Breast epithelium (tissue), 3 donors: ENCODE data around the gene ATP1B1.

Experiments
- POLR2A ChIP-seq: fragments of 450-650 bp; IDR thresholded peaks from one replicate; pipeline ENCODE4 v1.6.1; 2016; ENCODE audit warnings: antibody characterized with exemption, mild to moderate bottlenecking, moderate library complexity
- POLR2AphosphoS5 ChIP-seq, 3 donors: sonication (generic); formaldehyde crosslinking; IDR thresholded peaks; one replicate each; pipeline ENCODE4 v1.6.1; 2017; ENCODE audit warnings: antibody characterized with exemption in 3 of 3

GRCh38 chr1:169105087-169105433, 1.4 kb upstream of the ATP1B1 start:
- TF ChIP-seq POLR2AphosphoS5 (IDR thresholded peaks at IDR 0.05) (no peak), POLR2A (no peak)
